Parathyroid adenoma (tissue), 2 donors: ENCODE data around the gene RGS12.

Experiments used
- H2AFZ ChIP-seq: fragments of 300-600 bp; sonication (generic); one replicate; pipeline ENCODE4 v1.7.0; 2017; ENCODE audit warnings: antibody characterized with exemption, mild to moderate bottlenecking
- H3K27ac ChIP-seq: fragments of 300-600 bp; sonication (generic); one replicate; pipeline ENCODE4 v1.7.0; 2017
- H3K27me3 ChIP-seq: fragments of 300-600 bp; sonication (generic); one replicate; pipeline ENCODE4 v1.7.0; 2017; ENCODE audit warnings: low read length; ENCODE audit not compliant: control insufficient read depth, insufficient read depth
- H3K36me3 ChIP-seq: fragments of 300-600 bp; sonication (generic); one replicate; pipeline ENCODE4 v1.7.0; 2017; ENCODE audit warnings: low read length; ENCODE audit not compliant: control insufficient read depth, insufficient read depth
- H3K4me1 ChIP-seq: fragments of 300-600 bp; sonication (generic); one replicate; pipeline ENCODE4 v1.7.0; 2017; ENCODE audit warnings: control low read depth
- H3K4me2 ChIP-seq: fragments of 300-600 bp; sonication (generic); one replicate; pipeline ENCODE4 v1.7.0; 2017; ENCODE audit warnings: low read length
- H3K4me3 ChIP-seq: fragments of 300-600 bp; sonication (generic); one replicate; pipeline ENCODE4 v1.7.0; 2017; ENCODE audit warnings: low read depth, low read length
- H3K79me2 ChIP-seq: fragments of 300-600 bp; sonication (generic); one replicate; pipeline ENCODE4 v1.7.0; 2017; ENCODE audit warnings: control low read depth
- H3K9ac ChIP-seq: fragments of 300-600 bp; sonication (generic); one replicate; pipeline ENCODE4 v1.7.0; 2017; ENCODE audit warnings: mild to moderate bottlenecking
- H3K9me3 ChIP-seq: fragments of 300-600 bp; sonication (generic); one replicate; pipeline ENCODE4 v1.7.0; 2017; ENCODE audit warnings: low read length; ENCODE audit not compliant: control insufficient read depth
- TF ChIP-seq, protein P1 (sequence below): fragments of 300-600 bp; sonication (generic); IDR thresholded peaks from one replicate; pipeline ENCODE4 v1.7.0; 2017; ENCODE audit warnings: antibody characterized with exemption, mild to moderate bottlenecking
- donor health status: primary hyperparathyroidism.

RGS12 gene

DNA sequence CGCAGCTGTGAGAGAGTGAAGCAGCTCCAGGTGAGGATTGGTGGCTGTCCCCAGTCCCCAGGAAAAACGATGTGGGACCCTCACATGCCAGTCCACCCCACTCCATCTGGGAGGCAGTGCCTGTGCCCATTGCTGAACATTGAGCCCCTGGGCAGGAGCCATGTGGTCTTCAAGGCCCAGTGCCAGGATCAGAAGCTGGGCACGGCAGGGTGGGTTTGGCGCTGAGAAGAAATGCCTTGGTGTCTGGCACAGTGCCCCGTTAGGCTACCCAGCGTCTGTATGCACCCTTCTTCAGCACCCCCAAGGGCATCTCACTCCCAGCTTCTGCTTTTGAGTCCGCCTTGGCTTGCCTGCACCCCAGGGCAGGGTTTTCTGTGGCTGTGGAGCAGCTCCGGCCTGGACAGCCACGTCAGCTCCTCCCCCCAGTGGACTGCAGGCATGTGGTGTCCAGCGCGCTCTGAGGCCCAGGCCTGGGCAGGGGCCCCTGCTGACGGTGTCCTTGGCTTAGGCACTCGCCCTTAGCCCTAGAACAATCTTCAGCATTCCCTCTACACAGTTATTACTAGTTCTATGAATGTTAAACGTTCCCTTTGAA is 28.6 kb downstream of the RGS12 start:
- TF ChIP-seq, protein P1, sequence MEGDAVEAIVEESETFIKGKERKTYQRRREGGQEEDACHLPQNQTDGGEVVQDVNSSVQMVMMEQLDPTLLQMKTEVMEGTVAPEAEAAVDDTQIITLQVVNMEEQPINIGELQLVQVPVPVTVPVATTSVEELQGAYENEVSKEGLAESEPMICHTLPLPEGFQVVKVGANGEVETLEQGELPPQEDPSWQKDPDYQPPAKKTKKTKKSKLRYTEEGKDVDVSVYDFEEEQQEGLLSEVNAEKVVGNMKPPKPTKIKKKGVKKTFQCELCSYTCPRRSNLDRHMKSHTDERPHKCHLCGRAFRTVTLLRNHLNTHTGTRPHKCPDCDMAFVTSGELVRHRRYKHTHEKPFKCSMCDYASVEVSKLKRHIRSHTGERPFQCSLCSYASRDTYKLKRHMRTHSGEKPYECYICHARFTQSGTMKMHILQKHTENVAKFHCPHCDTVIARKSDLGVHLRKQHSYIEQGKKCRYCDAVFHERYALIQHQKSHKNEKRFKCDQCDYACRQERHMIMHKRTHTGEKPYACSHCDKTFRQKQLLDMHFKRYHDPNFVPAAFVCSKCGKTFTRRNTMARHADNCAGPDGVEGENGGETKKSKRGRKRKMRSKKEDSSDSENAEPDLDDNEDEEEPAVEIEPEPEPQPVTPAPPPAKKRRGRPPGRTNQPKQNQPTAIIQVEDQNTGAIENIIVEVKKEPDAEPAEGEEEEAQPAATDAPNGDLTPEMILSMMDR = no peak
- no peak overlapping the region for H3K4me3 ChIP-seq

DNA sequence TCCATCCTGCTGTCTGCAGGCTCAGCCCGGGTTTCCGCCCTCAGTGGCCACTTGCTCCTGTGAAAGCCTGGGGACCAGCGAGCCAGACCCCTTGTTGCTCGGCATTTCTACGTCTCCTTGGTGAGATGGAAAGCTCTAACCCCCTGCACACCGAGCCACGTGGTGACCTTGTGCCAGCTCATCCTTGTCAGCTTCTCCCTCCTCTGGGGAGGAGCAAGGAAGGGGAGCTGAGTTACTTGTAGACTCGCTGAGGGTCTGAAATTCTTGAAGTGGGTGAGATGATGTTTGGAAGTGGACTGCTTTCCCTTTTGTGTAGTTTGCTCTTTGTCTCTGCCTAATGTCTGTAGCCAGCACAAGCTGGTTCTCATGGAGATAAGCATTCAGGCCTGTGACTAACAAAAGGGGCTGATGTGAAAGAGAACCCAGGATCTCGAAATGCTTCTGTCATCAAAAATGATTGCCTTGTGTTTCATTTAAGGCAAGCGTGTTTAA is 29.3 kb downstream of the RGS12 start:
- TF ChIP-seq, protein P1 = no peak
- H3K27ac ChIP-seq = no peak overlapping the region

More for the DNA sequence above, 28.6 kb downstream of the RGS12 start:
- H3K79me2 ChIP-seq = no peaks in the 10 kb centered on the region
- H2AFZ ChIP-seq = no peak overlapping the region
- no peak overlapping the region for H3K4me2 ChIP-seq
- no peaks in the 10 kb centered on the region for H3K4me1 ChIP-seq
- no peaks in the 10 kb centered on the region for H3K36me3 ChIP-seq
- H3K27ac ChIP-seq = no peak overlapping the region
- H3K27me3 ChIP-seq = no peaks in the 10 kb centered on the region
- H3K9me3 ChIP-seq = no peaks in the 10 kb centered on the region
- H3K9ac ChIP-seq = no peak overlapping the region

DNA sequence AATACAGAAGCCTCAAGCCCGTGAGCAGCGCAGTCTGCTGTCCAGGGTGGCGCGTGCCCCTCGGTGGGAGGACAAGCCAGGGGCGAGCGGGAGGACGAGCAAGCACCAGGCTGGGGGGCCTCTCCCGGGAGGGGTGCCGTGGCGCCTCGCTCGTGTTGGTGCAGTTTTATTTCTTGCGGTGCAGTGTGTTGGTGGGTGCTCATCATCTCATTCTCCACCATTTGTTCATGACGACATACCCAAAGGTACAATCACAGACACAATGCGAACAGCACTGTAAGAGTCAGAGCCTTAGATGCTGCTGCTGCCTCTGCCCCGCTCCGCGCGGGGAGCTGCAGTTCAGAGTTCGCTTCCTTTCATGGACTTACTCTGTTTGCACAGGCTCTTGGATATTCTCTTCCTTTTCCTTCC is 30.3 kb downstream of the RGS12 start:
- Histone ChIP-seq H3K27ac (no peak overlapping the region), H3K79me2 (no peaks in the 10 kb centered on the region), H3K4me3 (no peak overlapping the region), H3K27me3 (no peaks in the 10 kb centered on the region), H3K36me3 (no peaks in the 10 kb centered on the region), H3K4me2 (no peak overlapping the region), H3K9ac (no peak overlapping the region), H3K9me3 (no peaks in the 10 kb centered on the region), H3K4me1 (no peaks in the 10 kb centered on the region), H2AFZ (no peak overlapping the region)
- TF ChIP-seq, protein P1 = no peak

More for the DNA sequence above, 29.3 kb downstream of the RGS12 start:
- Histone ChIP-seq H2AFZ (no peak overlapping the region), H3K79me2 (no peaks in the 10 kb centered on the region), H3K27me3 (no peaks in the 10 kb centered on the region), H3K36me3 (no peaks in the 10 kb centered on the region), H3K9me3 (no peaks in the 10 kb centered on the region), H3K4me1 (no peaks in the 10 kb centered on the region), H3K9ac (no peak overlapping the region), H3K4me2 (no peak overlapping the region), H3K4me3 (no peak overlapping the region)

DNA sequence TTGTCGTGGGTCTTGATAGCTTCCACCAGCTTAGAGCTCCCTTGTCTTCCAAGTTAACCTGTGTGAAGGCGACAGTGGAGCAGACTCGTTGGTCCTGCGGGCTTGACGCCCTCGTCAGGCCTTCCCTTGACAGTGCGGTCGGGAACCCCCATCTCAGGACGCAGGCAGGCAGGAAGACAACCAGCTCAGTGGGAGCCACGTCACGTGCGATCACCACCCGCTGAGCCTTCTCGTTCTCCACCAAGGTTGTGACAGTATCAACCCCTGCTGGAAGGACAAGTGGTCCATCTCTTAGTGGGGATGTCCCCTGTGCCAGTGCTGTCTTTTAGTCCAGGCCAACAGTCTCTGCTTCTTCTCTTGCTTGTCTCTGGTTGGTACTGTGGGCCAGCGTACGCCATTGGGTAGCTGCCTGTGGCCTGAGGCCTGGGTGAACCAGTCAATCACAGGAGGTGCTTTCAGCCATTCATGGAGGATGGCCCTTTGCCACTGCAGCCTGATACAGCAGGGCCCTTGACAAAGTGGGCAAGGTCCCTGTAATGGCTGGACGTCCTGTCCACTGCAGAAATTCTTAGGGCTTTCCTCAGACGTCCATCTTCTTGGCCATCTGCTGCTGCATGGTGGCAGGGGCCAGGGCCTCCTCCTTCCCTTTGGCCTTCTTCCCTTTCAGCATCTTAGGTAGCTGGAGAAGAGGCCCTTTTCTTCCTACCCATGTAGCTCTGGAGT is 31.4 kb downstream of the RGS12 start:
- no peaks in the 10 kb centered on the region for H3K9me3 ChIP-seq
- no peak overlapping the region for H2AFZ ChIP-seq
- TF ChIP-seq, protein P1 = no peak
- H3K27ac ChIP-seq = no peak overlapping the region
- H3K4me1 ChIP-seq = no peaks in the 10 kb centered on the region
- no peak overlapping the region for H3K9ac ChIP-seq
- no peak overlapping the region for H3K4me3 ChIP-seq
- H3K79me2 ChIP-seq = no peaks in the 10 kb centered on the region
- no peaks in the 10 kb centered on the region for H3K36me3 ChIP-seq
- H3K27me3 ChIP-seq = no peaks in the 10 kb centered on the region
- no peak overlapping the region for H3K4me2 ChIP-seq
